ENCODE data around the gene ITSN1.

The ITSN1 gene

DNA sequence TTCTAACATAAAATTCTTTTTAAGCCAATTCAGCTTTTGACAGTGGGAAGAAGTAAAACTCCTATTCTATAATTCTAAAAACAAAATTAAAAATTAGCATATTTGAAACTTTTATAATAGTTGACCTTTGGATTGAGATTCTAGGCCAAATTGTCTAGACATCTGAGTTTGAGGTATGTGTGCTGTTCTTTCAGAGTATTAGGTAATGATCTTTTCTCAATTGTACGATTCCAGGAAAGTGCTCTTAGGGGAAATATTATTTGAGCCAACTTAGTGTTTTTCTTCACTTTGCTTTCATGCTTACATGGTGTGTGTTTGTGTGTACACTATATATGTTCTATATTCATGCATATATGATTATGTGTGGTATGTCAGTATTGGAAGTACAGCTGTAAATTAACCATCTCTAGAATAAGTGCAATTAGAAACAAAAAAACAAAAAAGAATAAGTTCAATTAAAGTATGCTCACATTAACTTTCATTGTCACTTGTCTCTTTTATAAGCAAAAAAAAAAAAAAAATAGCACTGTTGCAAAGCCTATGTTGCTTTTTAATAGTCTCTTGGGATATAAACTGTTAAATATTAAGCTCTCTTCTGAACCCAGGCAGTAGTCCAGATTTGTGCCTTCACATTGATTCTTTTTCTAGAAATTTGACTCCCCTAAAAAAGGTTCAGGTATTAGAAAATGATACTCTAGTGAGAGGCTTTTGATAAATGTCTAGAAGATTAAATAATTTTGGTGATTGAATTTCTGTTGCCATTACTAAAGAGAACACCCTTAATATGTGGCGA is 141.1 kb downstream of the ITSN1 start:
- no peak for TF ChIP-seq NFIC (IDR thresholded peaks at IDR 0.05)
- TF ChIP-seq CEBPB (IDR thresholded peaks at IDR 0.05): no peak
- TF ChIP-seq ZBTB7A (IDR thresholded peaks at IDR 0.05; ENCODE audit: low read depth): no peak
- TF ChIP-seq TCF12 (IDR thresholded peaks at IDR 0.05; ENCODE audit: low read depth): no peak
- TF ChIP-seq, protein P1, sequence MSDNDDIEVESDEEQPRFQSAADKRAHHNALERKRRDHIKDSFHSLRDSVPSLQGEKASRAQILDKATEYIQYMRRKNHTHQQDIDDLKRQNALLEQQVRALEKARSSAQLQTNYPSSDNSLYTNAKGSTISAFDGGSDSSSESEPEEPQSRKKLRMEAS (IDR thresholded peaks at IDR 0.05): no peak
- TF ChIP-seq, protein P2, sequence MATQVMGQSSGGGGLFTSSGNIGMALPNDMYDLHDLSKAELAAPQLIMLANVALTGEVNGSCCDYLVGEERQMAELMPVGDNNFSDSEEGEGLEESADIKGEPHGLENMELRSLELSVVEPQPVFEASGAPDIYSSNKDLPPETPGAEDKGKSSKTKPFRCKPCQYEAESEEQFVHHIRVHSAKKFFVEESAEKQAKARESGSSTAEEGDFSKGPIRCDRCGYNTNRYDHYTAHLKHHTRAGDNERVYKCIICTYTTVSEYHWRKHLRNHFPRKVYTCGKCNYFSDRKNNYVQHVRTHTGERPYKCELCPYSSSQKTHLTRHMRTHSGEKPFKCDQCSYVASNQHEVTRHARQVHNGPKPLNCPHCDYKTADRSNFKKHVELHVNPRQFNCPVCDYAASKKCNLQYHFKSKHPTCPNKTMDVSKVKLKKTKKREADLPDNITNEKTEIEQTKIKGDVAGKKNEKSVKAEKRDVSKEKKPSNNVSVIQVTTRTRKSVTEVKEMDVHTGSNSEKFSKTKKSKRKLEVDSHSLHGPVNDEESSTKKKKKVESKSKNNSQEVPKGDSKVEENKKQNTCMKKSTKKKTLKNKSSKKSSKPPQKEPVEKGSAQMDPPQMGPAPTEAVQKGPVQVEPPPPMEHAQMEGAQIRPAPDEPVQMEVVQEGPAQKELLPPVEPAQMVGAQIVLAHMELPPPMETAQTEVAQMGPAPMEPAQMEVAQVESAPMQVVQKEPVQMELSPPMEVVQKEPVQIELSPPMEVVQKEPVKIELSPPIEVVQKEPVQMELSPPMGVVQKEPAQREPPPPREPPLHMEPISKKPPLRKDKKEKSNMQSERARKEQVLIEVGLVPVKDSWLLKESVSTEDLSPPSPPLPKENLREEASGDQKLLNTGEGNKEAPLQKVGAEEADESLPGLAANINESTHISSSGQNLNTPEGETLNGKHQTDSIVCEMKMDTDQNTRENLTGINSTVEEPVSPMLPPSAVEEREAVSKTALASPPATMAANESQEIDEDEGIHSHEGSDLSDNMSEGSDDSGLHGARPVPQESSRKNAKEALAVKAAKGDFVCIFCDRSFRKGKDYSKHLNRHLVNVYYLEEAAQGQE (IDR thresholded peaks at IDR 0.05; ENCODE audit: low read depth): no peak
- TF ChIP-seq TEAD4 (IDR thresholded peaks at IDR 0.05): no peak

DNA sequence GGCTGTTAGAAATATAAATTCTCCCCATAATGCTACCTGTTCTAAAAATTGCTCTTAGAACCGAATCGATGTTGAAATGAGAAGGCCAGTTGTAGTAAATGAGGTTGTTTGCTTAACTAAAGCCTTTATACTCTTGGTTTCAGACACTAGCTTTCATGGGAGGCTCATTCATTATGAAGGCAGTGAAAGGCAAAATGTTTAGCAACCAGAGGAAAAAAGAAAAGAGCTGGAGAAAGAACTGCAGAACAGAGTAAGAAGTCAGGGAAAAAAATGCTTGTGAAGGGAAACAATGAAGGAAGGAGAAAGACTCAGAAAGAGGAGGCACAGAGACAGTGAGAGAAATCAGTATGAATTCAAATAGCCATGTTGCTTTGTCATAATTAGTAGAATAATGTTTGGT is 145.1 kb downstream of the ITSN1 start:
- TF ChIP-seq TCF12 (IDR thresholded peaks at IDR 0.05; ENCODE audit: low read depth): no peak
- TF ChIP-seq, protein P2 (IDR thresholded peaks at IDR 0.05; ENCODE audit: low read depth): no peak
- no peak for TF ChIP-seq EGR1 (IDR thresholded peaks at IDR 0.05)
- no peak for TF ChIP-seq RAD21 (IDR thresholded peaks at IDR 0.05; ENCODE audit: low read depth)
- TF ChIP-seq, protein P1 (IDR thresholded peaks at IDR 0.05): no peak
- TF ChIP-seq ZBTB7A (IDR thresholded peaks at IDR 0.05; ENCODE audit: low read depth): no peak
- no peak for TF ChIP-seq NFIC (IDR thresholded peaks at IDR 0.05)
- no peak for TF ChIP-seq TAF1 (IDR thresholded peaks at IDR 0.05; ENCODE audit: low read depth)
- TF ChIP-seq EP300 (IDR thresholded peaks at IDR 0.05; ENCODE audit: borderline replicate concordance): no peak
- TF ChIP-seq CREB1 (IDR thresholded peaks at IDR 0.05; ENCODE audit: low read depth): no peak
- no peak for TF ChIP-seq CEBPB (IDR thresholded peaks at IDR 0.05)
- no peak for TF ChIP-seq FOXM1 (IDR thresholded peaks at IDR 0.05; ENCODE audit: borderline replicate concordance, low read depth)
- TF ChIP-seq TEAD4 (IDR thresholded peaks at IDR 0.05): no peak
- TF ChIP-seq YY1 (IDR thresholded peaks at IDR 0.05; ENCODE audit: low read depth): no peak
- TF ChIP-seq, protein P3, sequence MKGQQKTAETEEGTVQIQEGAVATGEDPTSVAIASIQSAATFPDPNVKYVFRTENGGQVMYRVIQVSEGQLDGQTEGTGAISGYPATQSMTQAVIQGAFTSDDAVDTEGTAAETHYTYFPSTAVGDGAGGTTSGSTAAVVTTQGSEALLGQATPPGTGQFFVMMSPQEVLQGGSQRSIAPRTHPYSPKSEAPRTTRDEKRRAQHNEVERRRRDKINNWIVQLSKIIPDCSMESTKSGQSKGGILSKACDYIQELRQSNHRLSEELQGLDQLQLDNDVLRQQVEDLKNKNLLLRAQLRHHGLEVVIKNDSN (IDR thresholded peaks at IDR 0.05): no peak

DNA sequence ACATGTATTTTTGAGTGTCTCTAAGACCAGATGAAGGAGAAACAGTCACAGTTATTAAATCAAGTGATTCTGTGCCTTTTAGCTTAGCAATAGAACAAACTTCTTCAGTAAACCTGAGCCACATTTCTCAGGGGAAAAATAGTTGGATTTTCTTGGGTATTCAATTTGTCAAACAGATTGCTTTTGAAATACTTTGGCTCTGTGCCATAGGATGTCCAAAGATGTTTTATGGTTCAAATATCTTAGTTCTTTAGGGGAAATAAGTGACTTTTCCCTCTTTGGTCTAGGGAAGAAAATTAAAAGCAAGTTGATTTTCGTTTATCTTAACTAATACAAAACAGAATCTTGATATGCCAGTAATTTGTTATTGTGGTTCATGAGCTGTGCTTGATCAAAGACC is 147.4 kb downstream of the ITSN1 start:
- TF ChIP-seq RAD21 (IDR thresholded peaks at IDR 0.05; ENCODE audit: low read depth) (no peak), TCF12 (IDR thresholded peaks at IDR 0.05; ENCODE audit: low read depth) (no peak), CREB1 (IDR thresholded peaks at IDR 0.05; ENCODE audit: low read depth) (no peak)
- TF ChIP-seq, protein P1 (IDR thresholded peaks at IDR 0.05): no peak
- TF ChIP-seq, protein P2 (IDR thresholded peaks at IDR 0.05; ENCODE audit: low read depth): no peak

DNA sequence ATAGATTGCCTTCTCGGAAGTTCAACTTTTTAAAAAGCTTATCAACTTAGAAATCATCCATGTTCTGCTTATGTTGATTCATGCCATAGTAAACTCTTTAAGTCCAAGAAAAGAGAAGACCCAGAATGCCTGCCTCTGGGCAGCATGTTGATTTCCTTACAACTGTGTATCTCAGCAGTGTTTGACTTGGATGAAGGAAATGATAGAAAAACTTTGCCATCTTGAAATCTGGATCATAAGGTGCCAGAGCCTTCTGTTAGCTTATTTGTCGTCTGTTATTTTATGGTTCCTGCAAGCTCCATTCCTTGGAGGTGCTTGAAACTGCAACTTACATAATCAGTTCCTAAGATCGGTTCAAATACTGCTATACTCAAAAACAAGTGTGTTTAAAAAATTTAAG is 148.8 kb downstream of the ITSN1 start:
- TF ChIP-seq CEBPB (IDR thresholded peaks at IDR 0.05) (no peak), YY1 (IDR thresholded peaks at IDR 0.05; ENCODE audit: low read depth) (no peak), FOXM1 (IDR thresholded peaks at IDR 0.05; ENCODE audit: borderline replicate concordance, low read depth) (no peak), TCF12 (IDR thresholded peaks at IDR 0.05; ENCODE audit: low read depth) (no peak)
- TF ChIP-seq, protein P1 (IDR thresholded peaks at IDR 0.05): no peak

DNA sequence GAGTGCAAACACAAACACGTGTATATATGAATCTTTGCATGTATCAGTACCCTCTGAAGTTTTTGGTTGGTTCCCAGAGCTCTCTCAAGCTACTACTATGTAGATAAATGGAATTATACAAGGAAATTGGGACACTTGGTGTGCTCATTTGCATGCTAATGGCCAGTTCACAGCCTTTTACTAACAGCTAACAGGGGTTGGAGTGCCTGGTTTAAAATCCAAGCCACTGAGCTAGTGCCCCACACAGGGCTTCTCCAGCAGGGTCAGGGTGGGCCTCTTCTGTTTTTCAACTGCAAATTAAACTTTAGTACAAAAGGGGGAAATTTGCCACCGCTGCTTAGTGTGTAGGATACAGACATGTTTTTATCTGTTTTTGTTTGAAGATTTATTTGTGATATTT is 152.3 kb downstream of the ITSN1 start:
- TF ChIP-seq TAF1 (IDR thresholded peaks at IDR 0.05; ENCODE audit: low read depth) (no peak), ZBTB7A (IDR thresholded peaks at IDR 0.05; ENCODE audit: low read depth) (no peak), RAD21 (IDR thresholded peaks at IDR 0.05; ENCODE audit: low read depth) (no peak), TCF12 (IDR thresholded peaks at IDR 0.05; ENCODE audit: low read depth) (no peak), NFIC (IDR thresholded peaks at IDR 0.05) (no peak), CEBPB (IDR thresholded peaks at IDR 0.05) (no peak), FOXM1 (IDR thresholded peaks at IDR 0.05; ENCODE audit: borderline replicate concordance, low read depth) (no peak), EGR1 (IDR thresholded peaks at IDR 0.05) (no peak), CREB1 (IDR thresholded peaks at IDR 0.05; ENCODE audit: low read depth) (no peak), YY1 (IDR thresholded peaks at IDR 0.05; ENCODE audit: low read depth) (no peak), EP300 (IDR thresholded peaks at IDR 0.05; ENCODE audit: borderline replicate concordance) (no peak), TEAD4 (IDR thresholded peaks at IDR 0.05) (no peak)
- TF ChIP-seq, protein P2 (IDR thresholded peaks at IDR 0.05; ENCODE audit: low read depth): no peak
- TF ChIP-seq, protein P1 (IDR thresholded peaks at IDR 0.05): no peak
- TF ChIP-seq, protein P3 (IDR thresholded peaks at IDR 0.05): no peak

Measured in Ishikawa (cell line).